Stimulated activated CD8-positive, alpha-beta memory T cell treated with anti-CD3 and anti-CD28 coated beads, Interleukin-7, amount 100 ng/mL, for 24 hours (primary cell): ENCODE results near the gene KIAA1328.

Experiments used
- DNase-seq: peaks from one replicate; pipeline ENCODE4 v3.0.0-alpha.2; 2020; ENCODE audit warnings: low read depth

Gene KIAA1328

GRCh38 chr18:36950960-36951359 lies 122.0 kb downstream of the KIAA1328 start:
- no peak for DNase-seq

- DNase-seq: no peak
Observed at GRCh38 chr18:36953047-36953446, 124.1 kb downstream of the KIAA1328 start.

GRCh38 chr18:36960038-36960437 lies 131.1 kb downstream of the KIAA1328 start:
- no peak for DNase-seq

- no peak for DNase-seq
Observed at GRCh38 chr18:36963464-36963863, 134.5 kb downstream of the KIAA1328 start.

GRCh38 chr18:36974686-36975085 lies 145.8 kb downstream of the KIAA1328 start:
- DNase-seq: no peak

GRCh38 chr18:36977121-36977520 lies 148.2 kb downstream of the KIAA1328 start:
- DNase-seq: no peak

GRCh38 chr18:36993068-36993467 lies 164.1 kb downstream of the KIAA1328 start:
- DNase-seq: no peak

- DNase-seq: no peak
Observed at GRCh38 chr18:37006742-37007141, 177.8 kb downstream of the KIAA1328 start.

GRCh38 chr18:37012452-37012851 lies 183.5 kb downstream of the KIAA1328 start:
- DNase-seq: no peak

- no peak for DNase-seq
Observed at GRCh38 chr18:37019157-37019827, 190.4 kb downstream of the KIAA1328 start.

GRCh38 chr18:37033419-37033818 lies 204.5 kb downstream of the KIAA1328 start:
- no peak for DNase-seq

- DNase-seq: no peak
Observed at GRCh38 chr18:37042381-37042780, 213.5 kb downstream of the KIAA1328 start.

- no peak for DNase-seq
Observed at GRCh38 chr18:37055137-37055802, 226.3 kb downstream of the KIAA1328 start.

GRCh38 chr18:37064187-37064586 lies 235.3 kb downstream of the KIAA1328 start:
- no peak for DNase-seq

GRCh38 chr18:37065254-37065653 lies 236.3 kb downstream of the KIAA1328 start:
- no peak for DNase-seq

- no peak for DNase-seq
Observed at GRCh38 chr18:37084912-37085311, 256.0 kb downstream of the KIAA1328 start.

- no peak for DNase-seq
Observed at GRCh38 chr18:37085362-37085761, 256.4 kb downstream of the KIAA1328 start.

- no peak for DNase-seq
Observed at GRCh38 chr18:37107748-37108522, 279.0 kb downstream of the KIAA1328 start.

GRCh38 chr18:37122877-37123276 lies 293.9 kb downstream of the KIAA1328 start:
- no peak for DNase-seq

- DNase-seq: no peak
Observed at GRCh38 chr18:37124516-37124915, 295.6 kb downstream of the KIAA1328 start.

- DNase-seq: no peak
Observed at GRCh38 chr18:37135177-37135576, 306.2 kb downstream of the KIAA1328 start.

GRCh38 chr18:37138456-37138855 lies 309.5 kb downstream of the KIAA1328 start:
- no peak for DNase-seq

GRCh38 chr18:37139876-37140275 lies 310.9 kb downstream of the KIAA1328 start:
- DNase-seq: no peak
